A549 (cell line): ENCODE results near the gene PLXNC1.

Experiments
- CBX2 ChIP-seq: fragments of 200-600 bp; sonication (generic); IDR thresholded peaks from 2 replicates; pipeline ENCODE4 v1.6.1; 2016; ENCODE audit warnings: low read depth, mild to moderate bottlenecking, borderline replicate concordance
- EHMT2 ChIP-seq: fragments of 200-600 bp; sonication (generic); IDR thresholded peaks from 2 replicates; pipeline ENCODE4 v1.6.1; 2016; ENCODE audit warnings: antibody characterized with exemption, low read depth, mild to moderate bottlenecking, moderate library complexity
- HDAC2 ChIP-seq: fragments of 200-600 bp; sonication (generic); IDR thresholded peaks from 2 replicates; pipeline ENCODE4 v1.6.1; 2016
- MAX ChIP-seq: IDR thresholded peaks from 2 replicates; pipeline ENCODE4 v1.6.1; 2012
- NR3C1 ChIP-seq: fragments of >200 bp; sonication (Bioruptor Twin); formaldehyde crosslinking; IDR thresholded peaks from 3 replicates; pipeline ENCODE4 v1.6.1; 2017
- PBX3 ChIP-seq: IDR thresholded peaks from 2 replicates; pipeline ENCODE4 v1.6.1; 2012

GRCh38 chr12:94193168-94193567 lies 44.8 kb downstream of the PLXNC1 start:
- TF ChIP-seq CBX2 (no peak), MAX (no peak), HDAC2 (no peak), EHMT2 (no peak), NR3C1 (no peak), PBX3 (no peak)
